Neural progenitor cell (in vitro differentiated cells): ENCODE results near the gene ANXA6.

Experiments used
- CTCF ChIP-seq: fragments of 200-600 bp; sonication (generic); IDR thresholded peaks from 2 replicates; pipeline ENCODE4 v1.5.1; 2017; ENCODE audit warnings: antibody characterized with exemption, mild to moderate bottlenecking
- EZH2 ChIP-seq: fragments of 200-600 bp; sonication (generic); IDR thresholded peaks from 2 replicates; pipeline ENCODE4 v1.6.1; 2017; ENCODE audit warnings: antibody characterized with exemption, mild to moderate bottlenecking, moderate library complexity
- EZH2phosphoT487 ChIP-seq: fragments of 200-600 bp; sonication (generic); IDR thresholded peaks from 2 replicates; pipeline ENCODE4 v1.6.1; 2017; ENCODE audit warnings: antibody characterized with exemption

DNA sequence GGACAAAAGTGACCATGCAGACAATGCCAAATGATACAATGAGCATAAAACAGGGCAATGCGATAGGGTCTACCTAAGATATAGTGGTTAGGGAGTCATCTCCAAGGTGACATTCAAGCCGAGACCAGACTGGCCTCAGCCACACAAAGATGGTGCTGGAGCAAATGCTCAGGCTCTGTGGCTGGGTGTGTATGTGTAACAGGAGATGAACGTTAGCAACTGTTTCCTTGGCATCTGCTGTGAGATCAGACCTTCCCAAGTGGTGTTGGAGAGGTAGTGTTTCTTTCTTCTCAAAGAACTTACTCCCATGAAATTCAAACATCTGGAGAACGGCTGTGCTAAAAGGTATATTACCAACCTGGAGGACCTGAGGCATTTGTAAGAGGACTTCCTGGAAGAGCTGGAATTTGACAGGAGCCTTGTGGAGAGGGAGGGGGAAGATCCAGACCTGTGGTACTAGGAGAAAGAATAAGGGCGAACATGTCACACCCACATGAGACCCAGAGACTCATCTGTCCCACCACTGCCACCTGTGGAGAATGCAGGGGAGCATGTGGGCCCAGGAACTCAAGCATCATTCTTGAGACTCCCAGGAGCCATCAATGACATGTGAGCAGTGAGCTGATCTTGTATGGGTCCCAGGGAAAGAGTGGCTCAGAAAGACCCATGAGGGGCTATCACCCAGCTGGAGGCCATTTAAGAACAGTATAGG, 21.4 kb upstream of the ANXA6 start:
- no peak for TF ChIP-seq CTCF
- TF ChIP-seq EZH2, result no peak
- TF ChIP-seq EZH2phosphoT487, result no peak
